Stimulated activated CD8-positive, alpha-beta memory T cell treated with anti-CD3 and anti-CD28 coated beads, Interleukin-4, amount 100 ng/mL, for 4 hours (primary cell): Measurements from ENCODE around the gene SLC35E2B.

Source experiments
- DNase-seq, 2 donors: peaks; one replicate each; pipeline ENCODE4 v3.0.0-alpha.2; 2020; ENCODE audit warnings: low read depth in 2 of 2, low spot score in 1 of 2

Gene SLC35E2B

DNA sequence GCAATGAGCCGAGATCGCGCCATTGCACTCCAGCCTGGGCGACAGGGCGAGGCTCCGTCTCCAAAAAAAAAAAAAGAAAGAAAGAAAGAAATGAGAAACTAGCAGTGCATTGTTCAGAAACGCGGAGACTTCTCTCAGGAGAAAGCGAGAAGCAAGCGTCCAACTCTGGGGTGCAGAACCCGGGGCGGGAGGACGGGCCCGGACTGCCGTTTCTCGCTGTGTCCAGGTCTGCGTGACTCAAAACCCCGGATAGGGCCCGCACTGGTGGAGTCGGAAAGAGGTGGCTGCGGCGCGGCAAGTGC is 77.7 kb downstream of the SLC35E2B start:
- DNase-seq, result no peak

DNA sequence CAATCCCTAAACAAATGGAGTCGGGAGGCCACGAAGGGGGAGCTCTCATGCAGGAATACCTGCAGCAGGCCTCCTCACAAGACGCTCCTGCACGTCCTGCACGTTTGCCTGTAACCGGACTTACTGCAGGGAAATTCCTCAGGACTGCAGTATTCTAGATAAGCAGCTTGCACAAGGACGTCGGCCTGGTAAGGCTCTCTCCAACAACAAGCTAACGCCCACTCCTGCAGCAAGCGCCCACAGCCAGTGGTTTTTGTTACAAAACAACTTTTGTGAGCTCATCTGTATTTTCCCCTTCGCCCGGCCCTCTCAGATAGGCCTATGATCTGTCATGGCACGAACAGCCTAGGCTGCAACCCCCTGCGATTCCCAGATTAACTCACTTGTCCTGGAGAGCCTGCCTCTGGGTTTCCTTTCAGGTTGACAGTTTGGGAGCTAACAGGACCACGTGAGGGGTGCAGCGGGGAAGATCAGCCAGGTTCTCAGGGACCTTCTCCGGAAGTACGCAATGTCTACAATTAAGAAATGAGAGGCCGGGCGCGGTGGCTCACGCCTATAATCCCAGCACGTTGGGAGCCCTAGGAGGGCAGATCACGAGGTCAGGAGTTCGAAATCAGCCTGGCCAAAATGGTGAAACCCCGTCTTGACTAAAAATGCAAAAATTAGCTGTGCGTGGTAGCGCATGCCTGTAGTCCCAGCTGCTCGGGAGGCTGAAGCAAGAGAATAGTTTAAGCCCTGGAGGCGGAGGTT is 78.2 kb downstream of the SLC35E2B start:
- peak; percentile 43 to 44 for DNase-seq

DNA sequence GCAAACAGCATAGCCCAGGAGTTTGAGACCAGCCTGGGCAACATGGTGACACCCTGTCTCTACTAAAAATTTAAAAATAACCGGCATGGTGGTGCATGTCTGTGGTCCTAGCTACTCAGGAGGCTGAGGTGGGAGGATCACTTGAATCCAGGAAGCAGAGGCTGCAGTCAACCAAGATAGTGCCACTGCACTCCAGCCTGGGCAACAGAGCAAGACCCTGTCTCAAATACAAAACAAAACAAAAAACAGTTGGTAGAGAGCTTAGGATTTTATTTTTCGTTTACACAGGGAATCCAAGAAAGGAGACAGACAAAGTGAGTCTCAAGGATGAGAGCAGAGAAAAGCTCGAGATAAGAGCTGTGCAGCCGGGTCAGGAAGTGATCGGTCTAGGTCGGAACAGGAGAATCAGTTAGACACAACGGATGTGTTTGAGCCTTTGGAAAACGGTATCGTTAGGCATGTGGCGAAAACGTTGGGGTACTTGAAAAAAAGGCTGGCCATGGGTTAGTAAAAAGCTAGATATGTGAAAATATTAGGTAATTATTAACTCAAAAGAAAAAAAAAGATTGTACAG is 79.0 kb downstream of the SLC35E2B start:
- DNase-seq, result no peak

DNA sequence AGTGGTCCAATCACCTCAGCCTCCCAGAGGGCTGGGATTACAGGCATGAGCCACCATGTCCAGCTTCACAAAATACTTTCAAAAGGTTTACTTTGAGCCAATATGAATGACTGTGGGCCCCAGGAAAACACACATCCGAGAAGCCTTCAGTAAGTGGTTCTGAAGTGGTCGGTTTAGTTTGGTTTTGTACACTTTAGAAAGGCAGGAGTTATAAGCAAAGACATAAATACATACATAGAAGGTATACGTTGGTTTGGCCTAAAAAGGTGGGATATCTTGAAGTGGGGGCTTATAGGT is 80.5 kb downstream of the SLC35E2B start:
- no peak for DNase-seq

DNA sequence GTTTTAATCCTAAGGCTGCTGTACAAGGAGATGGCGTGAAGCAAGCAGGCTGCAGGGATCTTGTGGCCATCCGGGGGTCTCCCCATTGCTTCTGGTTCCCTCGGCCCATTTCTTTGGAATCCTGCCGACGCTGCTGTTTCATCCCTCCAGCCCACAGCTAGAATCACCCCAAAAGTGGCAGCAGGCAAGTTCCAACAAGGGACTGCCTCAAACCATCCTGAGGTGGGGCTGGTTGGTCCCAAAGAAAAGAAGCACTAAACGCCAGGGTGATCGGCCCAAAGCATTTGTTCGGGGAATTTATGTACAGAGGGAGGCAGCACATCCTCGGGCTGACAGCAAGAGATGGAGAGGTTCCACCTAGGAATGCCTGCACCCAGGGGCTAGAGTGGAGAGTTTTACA is 81.8 kb downstream of the SLC35E2B start:
- DNase-seq, result no peak

DNA sequence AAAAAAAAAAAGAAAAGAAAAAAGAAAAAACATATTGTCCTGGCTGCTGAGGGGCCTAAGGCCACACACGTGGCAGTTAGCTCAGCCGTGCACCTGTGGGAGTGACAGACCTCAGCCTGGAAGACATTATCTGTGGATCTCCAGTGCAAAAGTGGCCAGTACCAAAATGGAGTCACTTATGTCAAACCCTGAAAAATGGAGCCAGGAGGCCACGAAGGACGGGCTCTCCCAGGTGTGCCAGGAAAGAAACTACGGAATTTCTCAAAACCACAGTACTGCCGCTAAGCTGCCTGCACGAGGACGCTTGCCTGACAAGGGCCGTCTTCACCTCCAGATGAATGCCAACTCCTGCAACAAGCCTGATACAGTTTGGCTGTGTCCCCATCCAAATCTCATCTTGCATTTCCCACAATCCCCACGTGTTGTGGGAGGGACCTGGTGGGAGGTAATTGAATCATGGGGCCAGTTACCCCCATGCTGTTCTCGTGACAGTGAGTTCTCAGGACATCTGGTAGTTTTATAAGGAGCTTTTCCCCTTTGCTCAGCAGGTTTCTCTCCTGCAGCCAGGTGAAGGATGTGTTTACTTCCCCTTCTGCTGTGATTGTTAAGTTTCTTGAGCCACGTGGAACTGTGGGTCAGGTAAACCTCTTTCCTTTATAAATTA is 82.6 kb downstream of the SLC35E2B start:
- DNase-seq, result no peak
